Upper lobe of left lung (tissue), 4 donors: Measurements from ENCODE around the gene INTS12.

Source experiments
- POLR2A ChIP-seq, 4 donors: fragments of 450-650 bp; IDR thresholded peaks; one replicate each; pipeline ENCODE4 v1.5.1; 2016 to 2017; ENCODE audit warnings: antibody characterized with exemption in 4 of 4, mild to moderate bottlenecking in 2 of 4
- TF ChIP-seq, protein P1 (sequence below), 6 experiments: fragments of 450-650 bp in 4 of 6; fragments of 200-600 bp in 2 of 6; sonication (generic) in 2 of 6; IDR thresholded peaks; one replicate each; pipeline ENCODE4 v1.5.1; 2016 to 2019; ENCODE audit warnings: antibody characterized with exemption in 6 of 6

DNA sequence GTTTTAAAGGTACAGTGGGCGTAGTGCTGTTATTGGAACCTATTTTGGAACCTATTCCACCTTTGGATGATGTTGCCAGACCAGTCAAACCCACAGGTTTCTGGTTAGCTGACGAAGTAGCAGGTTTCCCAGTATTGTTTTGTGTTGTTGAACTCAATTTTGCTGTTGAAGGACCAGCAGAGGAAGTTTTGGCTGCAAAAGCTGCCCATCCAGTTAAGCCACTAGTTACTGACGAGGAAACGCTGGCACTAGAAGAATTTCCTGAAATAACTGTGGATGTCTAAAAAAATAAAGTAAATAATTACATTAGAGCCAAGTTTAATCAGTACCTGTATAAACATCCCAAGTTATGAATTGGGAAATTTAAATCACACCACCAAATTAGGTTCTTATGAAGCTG is 25.5 kb downstream of the INTS12 start:
- TF ChIP-seq, protein P1, sequence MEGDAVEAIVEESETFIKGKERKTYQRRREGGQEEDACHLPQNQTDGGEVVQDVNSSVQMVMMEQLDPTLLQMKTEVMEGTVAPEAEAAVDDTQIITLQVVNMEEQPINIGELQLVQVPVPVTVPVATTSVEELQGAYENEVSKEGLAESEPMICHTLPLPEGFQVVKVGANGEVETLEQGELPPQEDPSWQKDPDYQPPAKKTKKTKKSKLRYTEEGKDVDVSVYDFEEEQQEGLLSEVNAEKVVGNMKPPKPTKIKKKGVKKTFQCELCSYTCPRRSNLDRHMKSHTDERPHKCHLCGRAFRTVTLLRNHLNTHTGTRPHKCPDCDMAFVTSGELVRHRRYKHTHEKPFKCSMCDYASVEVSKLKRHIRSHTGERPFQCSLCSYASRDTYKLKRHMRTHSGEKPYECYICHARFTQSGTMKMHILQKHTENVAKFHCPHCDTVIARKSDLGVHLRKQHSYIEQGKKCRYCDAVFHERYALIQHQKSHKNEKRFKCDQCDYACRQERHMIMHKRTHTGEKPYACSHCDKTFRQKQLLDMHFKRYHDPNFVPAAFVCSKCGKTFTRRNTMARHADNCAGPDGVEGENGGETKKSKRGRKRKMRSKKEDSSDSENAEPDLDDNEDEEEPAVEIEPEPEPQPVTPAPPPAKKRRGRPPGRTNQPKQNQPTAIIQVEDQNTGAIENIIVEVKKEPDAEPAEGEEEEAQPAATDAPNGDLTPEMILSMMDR (IDR thresholded peaks at IDR 0.05), result no peak
- TF ChIP-seq POLR2A (IDR thresholded peaks at IDR 0.05), result no peak
